SK-N-MC (cell line): ENCODE data around the gene FOSL2.

Source experiments
- EZH2 ChIP-seq: fragments of 200-600 bp; sonication (generic); IDR thresholded peaks from one replicate; pipeline ENCODE4 v1.6.1; 2017; ENCODE audit warnings: antibody characterized with exemption
- POLR2AphosphoS5 ChIP-seq: IDR thresholded peaks from 2 replicates; pipeline ENCODE4 v1.6.1; 2012; ENCODE audit warnings: mild to moderate bottlenecking, low read depth, low read length, borderline replicate concordance

DNA sequence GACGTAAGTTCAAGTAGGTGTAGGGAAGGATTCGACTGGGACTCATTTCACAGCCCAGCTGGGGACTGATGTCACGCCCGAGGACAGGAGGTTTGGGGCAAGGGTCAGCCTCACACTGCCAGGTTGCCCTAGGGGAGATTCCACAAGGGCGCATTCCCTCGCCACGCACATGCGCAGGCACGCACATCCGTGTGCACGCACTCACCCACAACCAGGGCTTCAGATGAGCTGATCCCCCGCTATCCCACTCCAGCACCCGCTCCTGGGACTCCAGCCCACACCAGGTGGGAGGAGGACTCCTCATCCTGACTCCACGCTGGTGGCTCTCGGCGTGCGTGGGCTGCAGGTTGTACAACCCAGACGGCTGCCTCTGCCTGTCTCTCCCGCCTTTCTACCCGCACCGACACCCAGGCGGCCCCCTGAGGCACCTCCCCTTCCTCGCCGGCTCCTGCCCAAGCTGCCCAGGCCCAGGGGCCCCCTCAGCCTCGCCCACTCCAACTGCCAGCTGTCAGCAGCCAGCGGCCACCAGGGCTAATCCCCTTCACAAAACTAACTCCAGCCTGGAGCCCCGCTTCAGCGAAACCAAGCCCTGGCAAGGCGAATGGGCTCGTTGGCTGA lies 47.8 kb upstream of the FOSL2 start:
- no peak for TF ChIP-seq EZH2
- TF ChIP-seq POLR2AphosphoS5: no peak
